ENCODE measurements around the gene DVL1. TPM values are rescaled to one million over a fixed set of nuclear protein-coding genes. Genes with fewer than 3 reads are reported as not detected.

The DVL1 gene
- total and polyA plus RNA-seq, 2 of the 13 experiments (the other 11 are each of a cell fraction or from before 2014, with no cell fraction given) = 30.8 to 60.4 TPM

- ATAC-seq (peak; percentile 59), FAIRE-seq (no peak), DNase-seq (ENCODE audit: low spot score) (no peak)
- ChIA-PET POLR2A (no interaction called here), CTCF (ENCODE audit: low intra/inter-chr PET ratio, low total read pairs) (no interaction called here)
- Histone ChIP-seq H3K4me2 (ENCODE audit: low read depth, low read length) (no peak overlapping the region), H3K27me3 (ENCODE audit: control insufficient read depth in 1 of 2, insufficient read depth in 2 of 2, low read length in 2 of 2) (no peaks in the 10 kb centered on the region; a peak in 1 of 5 replicates), H3K4me1 (ENCODE audit: insufficient read depth, low read length) (peaks cover 14% of the 10 kb centered on the region), H4K20me1 (ENCODE audit: insufficient read depth, low read length) (no peaks in the 10 kb centered on the region), H3K36me3 (replicated peaks in 1 of 2; ENCODE audit: control insufficient read depth in 1 of 2, insufficient read depth in 2 of 2, low read length in 2 of 2) (no peaks in the 10 kb centered on the region; a peak in 1 of 5 replicates), H3K27ac (ENCODE audit: extremely low read length, insufficient read depth, low read length) (no peak overlapping the region), H3K9ac (ENCODE audit: insufficient read depth, low read depth, low read length) (no peak overlapping the region), H3K9me3 (ENCODE audit: low read length) (no peaks in the 10 kb centered on the region), H3K79me2 (ENCODE audit: insufficient read depth, low read length) (peaks cover 2% of the 10 kb centered on the region), H2AFZ (ENCODE audit: low read length) (no peak overlapping the region), H3K4me3 (replicated peaks in 1 of 3; ENCODE audit: insufficient read depth in 1 of 3, low read depth in 2 of 3, low read length in 3 of 3) (no peak overlapping the region)
- in situ Hi-C loops (cut with HindIII; ENCODE audit: extremely low pct_ligation_motif_present, low pct_unique_long_range_greater_than_20kb) = no loop called here
- TF ChIP-seq HOXA3 (CRISPR knock-in tag; IDR thresholded peaks at IDR 0.05) (0 out of 2 replicates have a peak, but pooled peaks have one; percentile 11), NCOR1 (IDR thresholded peaks at IDR 0.05; ENCODE audit: borderline replicate concordance, low read length) (no peak), CTCF (CRISPR knock-in tag; IDR thresholded peaks at IDR 0.05) (peak; percentile 50), HNRNPLL (IDR thresholded peaks at IDR 0.05; ENCODE audit: low read depth, low read length, poor library complexity, severe bottlenecking) (peak; percentile 14), AGO2 (optimal IDR thresholded peaks at IDR 0.05; ENCODE audit: low read depth, low read length) (peak; percentile 78), STAG1 (CRISPR knock-in tag; IDR thresholded peaks at IDR 0.05) (0 out of 2 replicates have a peak, but pooled peaks have one; percentile 24), DNMT1 (CRISPR knock-in tag; IDR thresholded peaks at IDR 0.05) (no peak), AKAP8 (CRISPR knock-in tag; IDR thresholded peaks at IDR 0.05) (peak; percentile 93), ZNF687 (CRISPR knock-in tag; IDR thresholded peaks at IDR 0.05) (0 out of 2 replicates have a peak, but pooled peaks have one; percentile 21), HNRNPK (IDR thresholded peaks at IDR 0.05; ENCODE audit: low read depth, low read length, poor library complexity, severe bottlenecking) (peak; percentile 51), ZNF570 (CRISPR knock-in tag; IDR thresholded peaks at IDR 0.05; ENCODE audit: borderline replicate concordance) (no peak), ZNF574 (CRISPR knock-in tag; IDR thresholded peaks at IDR 0.05) (peak; percentile 79)
- WGBS (ENCODE audit: low lambda C conversion rate) = 92% methylated on average over 10 of the region's 22 CpGs
- no TSS peak for BruUV-seq (replicated peaks)
- intact Hi-C loops (cut with micrococcal nuclease; ENCODE audit: unreplicated experiment) = no loop called here
Measured at GRCh38 chr1:1299686-1300351, 49.4 kb downstream of the DVL1 start.

All from HepG2 (cell line).